GM21723 (cell line): ENCODE measurements around the gene CLDN5.
"Not testable (repeated sequence)": the region's sequence is repeated elsewhere in the genome, so short reads cannot be mapped to it uniquely, and the experiment has no call there.

Experiments used
- ATAC-seq: cut with Tn5 transposase; IDR thresholded peaks from one replicate; pipeline ENCODE4 v1.9.1; 2021; ENCODE audit warnings: mild to moderate bottlenecking, moderate library complexity; ENCODE audit not compliant: unreplicated experiment

The CLDN5 gene

DNA sequence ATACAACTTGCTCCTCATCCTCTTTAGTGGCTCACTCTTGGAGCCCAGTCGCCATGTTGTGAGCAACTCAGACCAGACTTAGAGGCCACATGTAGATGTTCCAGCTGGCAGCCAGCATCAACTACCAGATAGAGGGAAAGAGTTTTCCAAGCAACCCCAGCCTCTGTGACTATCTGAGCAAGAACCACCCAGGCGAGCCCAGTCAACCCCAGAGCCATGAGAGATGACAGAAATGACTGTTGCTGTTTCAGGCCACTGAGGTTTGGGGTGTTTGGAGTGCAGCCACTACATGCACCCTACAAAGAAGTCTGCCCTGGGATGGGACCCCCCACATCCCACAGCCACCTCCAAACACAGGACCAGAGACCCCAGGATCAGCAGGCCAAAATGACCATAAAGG lies 24.8 kb upstream of the CLDN5 start:
- ATAC-seq: no peak

DNA sequence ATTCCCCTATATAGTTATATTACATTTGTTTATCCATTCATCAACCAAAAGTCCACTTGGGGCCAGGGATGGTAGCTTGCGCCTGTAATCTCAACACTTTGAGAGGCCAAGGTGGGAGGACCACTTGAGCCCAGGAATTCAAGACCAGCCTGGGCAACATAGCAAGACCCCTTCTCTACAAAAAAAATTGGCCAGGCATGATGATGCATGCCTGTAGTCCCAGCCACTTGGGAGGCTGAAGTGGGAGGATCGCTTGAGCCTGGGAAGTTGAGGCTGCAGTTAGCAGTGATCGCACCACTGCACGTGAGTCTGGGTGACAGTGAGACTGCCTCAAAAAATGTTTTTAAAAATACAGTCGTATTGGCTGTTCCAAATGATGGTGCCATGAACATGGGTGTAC lies 24.2 kb upstream of the CLDN5 start:
- not testable (repeated sequence) for ATAC-seq

DNA sequence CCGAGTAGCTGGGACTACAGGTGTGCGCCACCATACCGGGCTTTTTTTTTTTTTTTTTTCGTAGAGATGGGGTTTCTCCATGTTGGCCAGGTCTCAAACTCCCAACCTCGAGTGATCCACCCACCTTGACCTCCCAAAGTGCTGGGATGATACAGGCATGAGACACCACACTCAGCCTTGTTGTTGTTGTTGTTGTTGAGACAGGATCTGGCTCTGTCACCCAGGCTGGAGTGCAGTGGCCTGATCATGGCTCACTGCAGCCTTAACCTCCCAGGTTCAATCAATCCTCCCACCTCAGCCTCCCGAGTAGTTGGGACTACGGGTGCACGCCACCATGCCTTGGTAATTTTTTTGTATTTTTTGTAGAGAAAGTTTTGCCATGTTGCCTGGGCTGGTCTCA lies 23.4 kb upstream of the CLDN5 start:
- ATAC-seq: no peak

DNA sequence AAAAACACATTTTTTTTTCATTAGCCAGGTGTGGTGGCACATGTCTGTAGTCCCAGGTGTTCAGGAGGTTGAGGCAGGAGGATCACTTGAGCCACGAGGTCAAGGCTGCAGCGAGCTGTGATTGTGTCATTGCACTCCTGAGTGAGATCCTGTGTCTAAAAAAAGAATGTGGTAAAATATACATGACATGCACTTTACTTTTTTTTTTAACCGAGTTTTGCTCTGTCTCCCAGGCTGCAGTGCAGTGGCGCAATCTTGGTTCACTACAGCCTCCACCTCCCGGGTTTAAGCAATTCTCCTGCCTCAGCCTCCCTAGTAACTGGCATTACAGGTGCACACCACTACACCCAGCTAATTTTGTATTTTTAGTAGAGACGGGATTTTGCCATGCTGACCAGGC lies 22.5 kb upstream of the CLDN5 start:
- no peak for ATAC-seq

DNA sequence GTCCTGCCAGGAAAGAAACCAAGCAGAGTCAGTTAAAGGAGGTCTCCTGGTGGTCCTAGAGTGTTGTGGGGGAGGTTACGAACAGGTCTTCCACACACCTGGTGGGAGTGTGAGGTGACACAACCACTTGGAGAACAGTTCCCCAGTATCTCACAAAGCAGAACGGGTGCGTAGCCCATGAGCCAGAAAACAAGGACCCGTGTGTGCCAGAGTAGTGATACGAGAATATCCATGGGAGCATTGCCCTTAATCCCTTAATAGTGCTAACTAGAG lies 21.7 kb upstream of the CLDN5 start:
- ATAC-seq: no peak

DNA sequence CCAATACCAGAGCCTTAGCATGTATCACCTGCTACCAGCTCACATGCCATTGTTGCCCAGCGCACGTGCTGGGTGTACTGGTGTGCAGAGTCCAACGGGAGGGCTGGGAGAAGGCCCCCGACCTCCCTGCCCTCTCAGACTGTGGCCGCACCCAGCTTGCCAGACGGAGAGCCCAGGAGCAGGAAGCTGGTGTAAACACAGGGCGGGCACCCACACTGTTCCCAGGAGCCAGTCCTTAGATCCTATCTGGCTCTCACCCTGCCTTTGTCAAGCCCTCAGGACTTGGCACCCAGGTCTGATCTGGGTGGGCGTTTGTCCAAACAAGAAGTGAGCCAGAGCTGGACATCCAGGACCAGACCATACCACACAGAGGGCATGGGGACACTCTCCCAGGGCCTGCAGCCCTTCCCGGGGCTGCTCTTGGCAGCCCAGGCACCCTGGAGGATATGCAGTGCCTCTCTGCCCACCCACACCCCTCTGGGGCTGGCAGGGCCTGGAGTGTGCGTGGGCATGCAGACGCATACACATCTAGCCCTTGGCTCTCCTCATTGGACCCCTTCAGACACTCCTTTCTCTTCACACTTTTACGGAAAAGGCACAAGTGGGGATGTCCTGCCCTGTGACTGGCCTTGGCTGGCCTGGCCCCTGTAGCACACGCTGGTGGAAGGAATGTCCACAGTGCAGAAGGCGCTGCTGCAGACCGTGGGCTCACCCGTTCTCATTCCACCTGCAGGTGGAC lies 19.9 kb upstream of the CLDN5 start:
- ATAC-seq: no peak

DNA sequence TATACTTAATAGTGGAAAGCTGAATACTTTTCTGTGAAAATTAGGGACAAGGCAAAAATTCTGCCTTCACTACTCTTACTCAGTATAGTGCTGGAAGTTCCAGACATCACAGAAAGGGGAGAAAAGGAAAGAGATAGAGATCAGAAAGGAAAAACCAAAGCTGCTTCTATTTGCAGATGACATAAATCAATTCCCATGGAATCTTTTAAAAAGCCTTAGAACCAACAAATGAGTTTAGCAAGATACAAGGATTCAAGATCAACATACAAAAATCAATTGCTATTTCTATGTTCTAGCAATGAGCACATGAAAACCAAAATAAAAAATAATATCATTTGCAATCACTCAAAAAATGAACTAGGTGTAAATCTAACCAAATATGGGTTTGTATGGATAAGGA lies 16.2 kb upstream of the CLDN5 start:
- ATAC-seq: no peak

DNA sequence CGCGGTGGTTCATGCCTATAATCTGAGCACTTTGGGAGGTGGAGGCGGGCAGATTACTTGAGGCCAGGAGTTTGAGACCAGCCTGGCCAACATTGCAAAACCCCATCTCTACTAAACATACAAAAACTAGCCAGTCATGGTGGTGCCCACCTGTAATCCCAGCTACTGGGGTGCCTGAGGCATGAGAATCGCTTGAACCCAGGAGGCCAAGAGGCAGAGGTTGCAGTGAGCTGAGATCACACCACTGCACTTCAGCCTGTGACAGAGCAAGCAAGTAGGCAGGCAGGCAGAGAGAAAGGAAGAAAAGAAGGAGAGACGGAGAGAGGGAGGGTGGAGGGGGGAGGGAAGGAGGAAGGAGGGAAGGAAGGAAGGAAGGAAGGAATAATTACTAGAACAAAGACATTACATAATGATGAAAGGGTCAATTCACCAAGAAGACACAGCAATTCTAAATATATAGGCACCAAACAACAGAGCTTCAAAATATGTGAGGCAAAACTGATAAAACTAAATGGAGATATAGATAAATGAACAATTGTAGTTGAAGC lies 13.8 kb upstream of the CLDN5 start:
- no peak for ATAC-seq

DNA sequence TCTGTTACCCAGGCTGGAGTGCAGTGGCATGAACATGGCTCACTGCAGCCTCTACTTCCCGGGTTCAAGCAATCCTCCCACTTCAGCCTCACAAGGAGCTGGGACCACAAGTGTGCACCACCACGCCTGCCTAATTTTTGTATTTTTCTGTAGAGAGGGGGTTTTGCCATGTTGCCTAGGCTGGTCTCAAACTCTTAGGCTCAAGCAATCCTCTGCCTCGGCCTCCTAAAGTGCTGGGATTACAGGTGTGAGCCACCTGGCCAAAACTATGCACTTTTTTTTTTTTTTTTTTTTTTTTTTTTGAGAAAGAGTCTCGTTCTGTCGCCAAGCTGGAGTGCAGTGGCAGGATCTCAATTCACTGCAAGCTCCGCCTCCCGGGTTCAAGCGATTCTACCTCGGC lies 12.4 kb upstream of the CLDN5 start:
- ATAC-seq: no peak

DNA sequence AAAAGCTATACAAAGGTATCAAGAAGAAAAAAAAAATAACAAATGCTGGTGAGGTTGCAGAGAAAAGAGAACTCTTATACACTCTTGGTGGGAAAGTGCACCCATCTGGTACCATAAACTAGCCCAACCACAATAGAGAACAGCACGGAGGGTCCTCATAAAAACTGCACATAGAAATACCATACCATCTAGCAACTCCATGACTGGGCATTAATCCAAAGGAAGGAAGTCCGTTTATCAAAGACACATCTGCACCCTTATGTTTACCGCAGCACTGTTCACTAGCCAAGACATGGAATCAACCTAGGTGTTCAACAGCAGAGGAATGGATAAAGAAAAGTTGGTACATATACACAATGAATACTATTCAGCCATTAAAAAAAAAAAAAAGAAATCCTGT lies 10.8 kb upstream of the CLDN5 start:
- no peak for ATAC-seq

DNA sequence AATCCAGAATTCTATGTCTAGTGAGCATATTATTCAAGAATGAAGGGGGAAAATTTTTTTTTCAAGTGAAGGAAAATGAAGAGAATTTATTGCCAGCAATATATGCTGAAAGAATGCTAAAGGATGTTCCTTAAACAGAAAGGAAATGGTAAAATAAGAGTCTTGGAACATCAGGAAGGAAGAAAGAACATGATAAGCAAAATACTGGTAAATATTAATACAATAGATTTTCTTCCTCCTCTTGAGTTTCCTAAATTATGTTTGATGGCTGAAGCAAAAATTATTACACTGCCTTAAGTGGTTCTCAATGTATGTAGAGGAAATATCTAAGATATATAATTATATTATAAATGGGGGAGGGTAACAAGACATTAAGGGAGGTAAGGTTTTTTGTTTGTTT lies 9.6 kb upstream of the CLDN5 start:
- ATAC-seq: no peak

DNA sequence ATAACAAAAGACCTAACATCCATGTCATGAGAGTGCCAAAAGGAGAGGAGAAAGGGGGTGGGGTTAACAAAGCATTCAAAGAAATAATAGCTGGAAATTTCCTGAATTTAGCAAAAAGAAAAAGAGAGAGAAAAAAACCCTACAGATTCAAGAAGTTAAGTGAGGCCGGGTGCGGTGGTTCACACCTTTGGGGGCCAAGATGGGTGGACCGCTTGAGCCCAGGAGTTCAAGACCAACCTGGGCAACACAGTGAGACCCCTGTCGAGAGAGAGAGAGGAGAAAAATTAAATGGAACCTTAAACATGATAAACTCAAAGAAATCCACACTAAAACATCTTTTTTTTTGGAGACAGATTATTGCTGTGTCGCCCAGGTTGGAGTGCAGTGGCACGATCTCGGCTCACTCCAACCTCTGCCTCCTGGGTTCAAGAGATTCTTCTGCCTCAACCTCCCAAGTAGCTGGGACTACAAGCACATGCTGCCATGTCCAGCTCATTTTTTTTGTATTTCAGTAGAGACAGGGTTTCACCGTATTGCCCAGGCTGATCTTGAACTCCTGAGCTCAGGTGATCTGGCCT lies 8.9 kb upstream of the CLDN5 start:
- ATAC-seq: no peak

DNA sequence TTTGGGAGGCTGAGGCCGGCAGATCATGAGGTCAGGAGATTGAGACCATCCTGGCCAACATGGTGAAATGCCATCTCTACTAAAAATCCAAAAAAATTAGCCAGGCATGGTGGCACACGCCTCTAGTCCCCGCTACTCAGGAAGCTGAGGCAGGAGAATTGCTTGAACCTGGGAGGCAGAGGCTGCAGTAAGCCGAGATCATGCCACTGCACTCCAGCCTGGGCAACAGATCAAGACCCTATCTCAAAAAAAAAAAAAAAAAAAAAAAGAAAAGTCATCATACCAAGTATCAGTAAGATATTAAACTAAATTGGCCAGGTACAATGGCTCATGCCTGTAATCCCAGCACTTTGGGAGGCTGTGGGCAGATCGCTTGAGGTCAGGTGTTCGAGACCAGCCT lies 7.1 kb upstream of the CLDN5 start:
- not testable (repeated sequence) for ATAC-seq

DNA sequence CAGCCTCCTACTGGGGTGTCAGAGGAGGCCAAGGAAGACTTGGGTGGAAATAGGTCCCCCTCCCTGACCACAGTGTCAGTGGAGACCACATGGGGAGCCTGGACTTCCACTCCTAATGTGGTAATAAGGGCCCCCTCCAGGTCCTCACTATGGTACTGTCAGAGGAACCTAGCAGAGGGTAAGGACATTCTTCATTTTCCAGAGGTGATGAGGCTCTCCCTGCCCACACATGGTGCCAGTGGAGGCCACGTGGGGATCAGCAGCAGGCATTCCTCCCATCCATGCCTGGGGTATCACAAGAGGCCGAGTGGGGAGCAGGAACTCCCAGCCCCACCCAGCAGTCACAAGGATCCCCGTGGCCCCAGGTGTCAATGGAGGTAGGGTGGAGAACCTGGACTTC lies 6.5 kb upstream of the CLDN5 start:
- no peak for ATAC-seq

DNA sequence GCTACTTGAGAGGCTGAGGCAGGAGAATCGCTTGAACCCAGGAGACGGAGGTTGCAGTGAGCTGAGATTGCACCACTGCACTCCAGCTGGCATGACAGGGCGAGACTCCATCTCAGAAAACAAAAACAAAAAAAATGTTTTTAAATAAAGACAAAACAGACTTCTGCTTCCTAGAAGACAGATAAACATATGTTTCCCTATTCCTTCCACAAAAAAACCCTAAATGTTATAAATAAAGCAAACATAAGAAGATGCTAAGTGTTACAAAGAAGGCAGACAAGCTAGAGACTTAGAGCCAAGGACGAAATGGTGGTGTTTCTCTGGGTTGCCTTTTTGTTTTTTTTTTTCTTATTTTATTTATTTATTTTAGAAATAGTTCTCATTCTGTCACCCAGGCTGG lies 5.6 kb upstream of the CLDN5 start:
- ATAC-seq: no peak

DNA sequence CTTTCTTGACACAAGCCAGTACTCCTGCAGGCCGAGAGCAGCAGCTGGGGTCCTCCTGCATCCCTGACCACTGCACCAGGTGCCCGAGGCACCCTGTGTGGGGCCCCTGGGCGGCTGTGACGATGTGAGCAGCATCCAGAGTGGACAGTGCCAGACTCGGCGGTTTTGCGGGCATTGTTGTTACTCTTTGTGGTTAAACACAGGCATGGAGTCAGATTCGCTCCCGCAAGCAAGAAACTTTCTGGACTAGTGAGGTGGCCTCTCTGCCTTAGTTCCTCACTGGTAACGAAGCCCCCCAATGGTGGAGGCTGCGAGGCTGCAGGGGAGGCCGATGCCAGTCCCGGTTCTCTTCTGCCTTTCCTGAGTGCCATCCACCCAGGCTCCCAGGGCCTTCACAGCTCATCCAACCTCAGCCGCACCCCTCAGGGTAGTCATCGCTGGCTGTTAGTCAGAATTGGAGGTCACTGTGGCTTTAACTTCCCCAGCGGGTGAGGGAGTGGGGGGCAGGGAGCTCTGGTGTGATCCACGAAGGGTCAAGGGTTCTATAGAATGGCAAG lies 3.7 kb upstream of the CLDN5 start:
- ATAC-seq: no peak

DNA sequence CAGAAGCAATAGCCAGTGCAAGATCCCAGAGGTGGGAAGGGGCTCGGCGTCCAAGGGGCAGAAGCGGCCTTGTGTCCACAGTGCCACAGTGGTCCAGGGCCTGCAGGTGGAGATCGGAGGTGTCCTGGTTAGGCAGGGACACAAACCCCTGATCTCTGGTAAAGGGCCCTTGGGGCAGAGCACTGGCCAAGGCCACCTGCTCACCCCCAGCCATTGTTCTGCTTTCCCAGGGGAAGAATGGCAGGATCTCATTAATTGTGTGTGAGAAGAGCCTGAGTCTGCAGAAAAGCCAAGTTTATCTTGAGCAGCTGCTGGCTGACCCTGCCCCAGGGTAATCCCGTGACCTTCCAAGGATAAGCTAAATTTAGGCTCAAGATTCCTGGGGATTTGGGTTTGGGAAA lies 3.1 kb upstream of the CLDN5 start:
- no peak for ATAC-seq

DNA sequence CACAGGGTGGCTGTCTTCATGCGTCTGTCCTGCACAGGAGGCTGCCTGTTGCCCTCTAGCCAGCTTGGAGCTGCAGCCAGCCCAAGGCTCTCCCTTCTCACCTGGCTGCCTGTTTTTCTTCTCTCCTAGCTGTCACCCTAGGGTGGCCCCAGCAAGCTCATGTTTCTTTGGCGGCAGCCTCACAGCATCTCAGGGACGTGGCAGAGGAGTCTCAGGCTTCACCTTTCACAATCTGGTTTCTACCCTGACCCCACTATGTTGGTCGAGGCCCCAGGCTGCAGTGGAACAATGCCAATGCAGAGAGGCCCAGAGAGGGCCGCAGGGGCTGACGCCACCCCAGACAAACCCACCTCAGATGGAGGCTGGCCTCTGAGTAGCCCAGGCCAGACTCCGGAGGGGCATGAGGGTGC lies 2.5 kb upstream of the CLDN5 start:
- no peak for ATAC-seq

DNA sequence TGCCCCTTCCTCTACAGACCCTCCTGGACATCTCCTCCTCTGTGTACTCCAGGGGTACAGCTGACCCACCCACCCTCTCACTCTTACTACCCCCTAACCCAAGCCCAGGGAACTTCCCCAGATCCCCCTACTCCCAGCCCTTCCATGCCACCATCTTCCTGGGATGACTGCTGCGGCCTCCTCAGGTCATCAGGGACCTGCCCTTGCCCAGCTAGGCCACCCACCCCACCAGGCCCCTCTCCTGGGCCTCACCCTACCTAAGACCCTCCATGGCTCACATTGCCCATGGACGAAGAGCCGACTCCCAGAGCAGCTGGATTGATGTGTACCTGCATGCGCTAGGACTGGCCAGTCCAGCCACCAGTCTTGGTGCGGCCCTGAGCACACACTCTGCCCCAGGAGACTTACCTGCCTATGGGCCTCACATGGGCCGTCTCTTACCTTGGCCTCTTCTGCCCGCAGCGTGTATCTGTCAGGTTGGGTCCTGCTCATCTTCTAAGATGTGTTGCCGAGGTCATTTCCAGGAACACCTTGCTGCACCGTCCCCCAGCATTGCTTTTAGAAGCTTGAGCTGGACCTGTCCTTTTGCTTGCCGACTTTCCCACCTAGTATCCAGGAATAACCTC lies 2.0 kb upstream of the CLDN5 start:
- no peak for ATAC-seq

DNA sequence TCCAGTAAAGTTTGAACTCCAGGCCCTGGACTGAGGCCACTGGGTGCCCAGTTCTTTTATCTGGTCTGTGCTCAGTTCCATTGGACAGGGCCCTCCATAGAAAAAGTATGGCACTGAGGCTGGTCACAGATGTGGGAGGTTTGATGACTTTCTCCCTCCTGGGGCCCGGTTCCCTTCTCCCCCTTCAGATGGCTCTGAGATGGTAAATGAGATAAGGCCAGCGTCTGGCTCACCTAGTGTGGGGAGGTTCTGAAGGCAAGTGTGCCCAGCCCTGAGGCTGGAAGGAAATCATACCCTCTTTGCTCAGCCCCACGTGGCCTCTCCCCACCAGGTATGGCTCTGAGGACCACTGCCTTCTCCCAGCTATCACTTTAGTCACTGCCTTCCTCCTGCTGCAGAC lies 1.5 kb upstream of the CLDN5 start:
- ATAC-seq: no peak

DNA sequence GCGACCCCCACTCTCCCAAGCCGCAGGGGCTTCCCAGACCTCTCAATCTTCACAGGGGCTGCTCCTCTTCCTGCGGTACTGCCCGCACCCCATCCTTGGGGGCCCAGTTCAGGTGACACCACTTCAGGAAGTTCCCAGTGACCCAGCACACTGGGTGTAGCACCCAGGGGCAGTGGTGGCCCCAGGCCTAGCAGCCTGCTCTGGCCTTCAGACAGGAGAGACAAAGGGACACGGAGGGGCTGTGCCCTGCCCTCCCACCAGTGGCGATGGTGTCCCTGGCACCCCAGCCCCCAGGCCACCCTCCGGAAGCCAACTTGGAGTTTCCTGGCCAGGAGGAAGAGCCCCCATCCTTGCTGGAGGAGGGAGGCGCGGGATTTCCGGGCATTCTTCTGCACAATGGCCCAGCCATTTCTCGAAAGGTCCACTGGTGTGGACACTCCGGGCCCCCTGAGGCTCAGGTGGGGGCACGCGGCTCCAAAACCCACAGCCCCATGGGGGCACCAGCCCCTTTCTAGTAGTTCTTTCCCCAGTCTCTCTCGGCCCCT lies 978 bp upstream of the CLDN5 start:
- ATAC-seq: no peak
